HG03196 (cell line): ENCODE results near the gene EBLN1.

ENCODE experiments used
- ATAC-seq: cut with Tn5 transposase; IDR thresholded peaks from one replicate; pipeline ENCODE4 v1.9.1; 2021; ENCODE audit not compliant: unreplicated experiment

EBLN1 gene

GRCh38 chr10:22217842-22218241, at the start of gene EBLN1:
EBLN1 (minus strand) TSS chr10:22218015; CDS start chr10:22209983, 8,032 bp downstream.
- ATAC-seq, result no peak

- no peak for ATAC-seq
These were observed 48.2 kb upstream of the EBLN1 start for GRCh38 chr10:22265839-22266537.

- no peak for ATAC-seq
These were observed 45.3 kb upstream of the EBLN1 start for GRCh38 chr10:22263106-22263505.

GRCh38 chr10:22259280-22259679, 41.5 kb upstream of the EBLN1 start:
- no peak for ATAC-seq

- ATAC-seq, result no peak
These were observed 40.7 kb upstream of the EBLN1 start for GRCh38 chr10:22258471-22258870.

GRCh38 chr10:22253580-22253882, 35.7 kb upstream of the EBLN1 start:
- ATAC-seq, result no peak

- ATAC-seq, result no peak
These were observed 35.2 kb upstream of the EBLN1 start for GRCh38 chr10:22252801-22253579.

GRCh38 chr10:22252224-22252800, 34.5 kb upstream of the EBLN1 start:
- ATAC-seq, result peak; percentile 52

- peak; percentile 56 for ATAC-seq
These were observed 34.0 kb upstream of the EBLN1 start for GRCh38 chr10:22251751-22252223.

- peak; percentile 3 for ATAC-seq
These were observed 33.3 kb upstream of the EBLN1 start for GRCh38 chr10:22250897-22251660.

- ATAC-seq, result no peak
These were observed 29.8 kb upstream of the EBLN1 start for GRCh38 chr10:22247636-22248035.

- ATAC-seq, result no peak
These were observed 29.0 kb upstream of the EBLN1 start for GRCh38 chr10:22246680-22247391.

- no peak for ATAC-seq
These were observed 27.8 kb upstream of the EBLN1 start for GRCh38 chr10:22245567-22245966.

- no peak for ATAC-seq
These were observed 27.0 kb upstream of the EBLN1 start for GRCh38 chr10:22244855-22245254.

GRCh38 chr10:22244001-22244400, 26.2 kb upstream of the EBLN1 start:
- ATAC-seq, result no peak

GRCh38 chr10:22243321-22243720, 25.5 kb upstream of the EBLN1 start:
- no peak for ATAC-seq

- no peak for ATAC-seq
These were observed 13.4 kb upstream of the EBLN1 start for GRCh38 chr10:22231260-22231659.

GRCh38 chr10:22230158-22230833, 12.5 kb upstream of the EBLN1 start:
- ATAC-seq, result no peak

- no peak for ATAC-seq
These were observed 12.0 kb upstream of the EBLN1 start for GRCh38 chr10:22229802-22230157.
